Neural progenitor cell (in vitro differentiated cells): ENCODE measurements around the gene RSPH6A.

Source experiments
- EZH2 ChIP-seq: fragments of 200-600 bp; sonication (generic); IDR thresholded peaks from 2 replicates; pipeline ENCODE4 v1.6.1; 2017; ENCODE audit warnings: antibody characterized with exemption, mild to moderate bottlenecking, moderate library complexity
- TF ChIP-seq, protein P1 (sequence below): fragments of 200-600 bp; sonication (generic); IDR thresholded peaks from 2 replicates; pipeline ENCODE4 v1.5.1; 2017; ENCODE audit warnings: antibody characterized with exemption, mild to moderate bottlenecking

DNA sequence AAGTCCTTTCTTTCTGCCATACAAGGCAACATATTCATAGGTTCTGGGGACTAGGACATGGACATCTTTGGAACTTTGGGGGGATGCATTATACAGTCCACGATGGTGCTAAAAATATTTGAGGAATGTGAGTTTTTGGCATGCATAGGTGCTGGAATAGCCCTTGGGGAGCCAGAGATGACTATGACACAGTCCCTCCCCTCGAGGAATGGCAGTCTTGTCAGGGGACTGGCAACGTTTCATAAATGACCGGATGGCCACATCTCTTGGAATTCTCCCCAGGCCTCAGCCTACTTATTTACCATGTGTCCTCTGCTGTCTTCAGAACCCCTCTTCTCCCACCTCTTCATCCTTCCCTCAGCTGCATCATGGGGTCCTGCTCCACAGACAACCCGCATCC is 68.2 kb downstream of the RSPH6A start:
- TF ChIP-seq, protein P1, sequence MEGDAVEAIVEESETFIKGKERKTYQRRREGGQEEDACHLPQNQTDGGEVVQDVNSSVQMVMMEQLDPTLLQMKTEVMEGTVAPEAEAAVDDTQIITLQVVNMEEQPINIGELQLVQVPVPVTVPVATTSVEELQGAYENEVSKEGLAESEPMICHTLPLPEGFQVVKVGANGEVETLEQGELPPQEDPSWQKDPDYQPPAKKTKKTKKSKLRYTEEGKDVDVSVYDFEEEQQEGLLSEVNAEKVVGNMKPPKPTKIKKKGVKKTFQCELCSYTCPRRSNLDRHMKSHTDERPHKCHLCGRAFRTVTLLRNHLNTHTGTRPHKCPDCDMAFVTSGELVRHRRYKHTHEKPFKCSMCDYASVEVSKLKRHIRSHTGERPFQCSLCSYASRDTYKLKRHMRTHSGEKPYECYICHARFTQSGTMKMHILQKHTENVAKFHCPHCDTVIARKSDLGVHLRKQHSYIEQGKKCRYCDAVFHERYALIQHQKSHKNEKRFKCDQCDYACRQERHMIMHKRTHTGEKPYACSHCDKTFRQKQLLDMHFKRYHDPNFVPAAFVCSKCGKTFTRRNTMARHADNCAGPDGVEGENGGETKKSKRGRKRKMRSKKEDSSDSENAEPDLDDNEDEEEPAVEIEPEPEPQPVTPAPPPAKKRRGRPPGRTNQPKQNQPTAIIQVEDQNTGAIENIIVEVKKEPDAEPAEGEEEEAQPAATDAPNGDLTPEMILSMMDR, result no peak
- TF ChIP-seq EZH2, result no peak
